ENCODE measurements around the gene CKAP2L. TPM values are rescaled to one million over a fixed set of nuclear protein-coding genes. Genes with fewer than 3 reads are reported as not detected.

CKAP2L gene
- total RNA-seq, 1 donor from 2014 or later = 2.5 TPM

DNA sequence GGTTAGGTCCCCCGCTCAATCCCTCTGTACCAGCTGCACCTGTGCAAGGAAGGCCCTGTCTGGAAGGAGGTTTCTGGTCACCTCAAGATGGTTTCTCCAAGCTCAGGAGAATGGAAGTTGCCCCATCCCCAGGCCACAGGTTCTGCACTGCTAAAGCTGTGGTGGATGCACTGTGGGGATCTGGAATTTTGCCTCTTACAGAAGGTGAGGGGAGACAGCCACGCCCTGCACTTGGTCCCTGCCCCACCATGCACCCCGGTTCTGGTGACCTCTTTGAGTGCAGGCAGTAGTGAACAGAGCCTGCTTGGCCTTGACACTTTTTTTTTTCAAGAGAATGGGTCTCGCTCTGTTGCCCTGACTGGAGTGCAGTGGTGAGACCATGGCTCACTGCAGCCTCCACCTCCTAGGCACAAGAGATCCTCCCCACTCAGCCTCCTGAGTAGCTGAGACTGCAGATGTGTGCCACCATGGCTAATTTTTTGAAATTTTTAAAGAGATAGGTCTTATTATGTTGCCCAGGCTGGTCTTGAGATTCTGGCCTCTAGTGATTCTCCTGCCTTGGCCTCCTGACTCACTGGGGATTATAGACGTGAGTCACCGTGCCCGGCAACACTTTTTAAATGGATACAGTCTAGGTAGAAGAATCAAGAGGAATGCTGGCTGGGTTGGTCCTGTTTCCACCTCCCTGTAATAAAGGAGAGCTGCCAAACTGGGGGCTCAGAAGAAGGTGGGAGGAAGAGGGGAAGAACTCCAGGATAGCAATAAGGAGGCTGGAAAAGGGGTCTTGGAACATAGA lies 49.4 kb downstream of the CKAP2L start:
- TF ChIP-seq CTCF (IDR thresholded peaks at IDR 0.05; ENCODE audit: insufficient read depth, low read length, poor library complexity, severe bottlenecking) = no peak
- no peak for DNase-seq (ENCODE audit: low read depth)
- no peaks in the 10 kb centered on the region for H3K27me3 ChIP-seq (ENCODE audit: control insufficient read depth, insufficient read depth, low read length)

GRCh38 chr2:112714331-112714730 lies 50.1 kb downstream of the CKAP2L start:
- no peak for DNase-seq (ENCODE audit: low read depth)
- H3K27me3 ChIP-seq (ENCODE audit: control insufficient read depth, insufficient read depth, low read length) = no peaks in the 10 kb centered on the region
- TF ChIP-seq CTCF (IDR thresholded peaks at IDR 0.05; ENCODE audit: insufficient read depth, low read length, poor library complexity, severe bottlenecking) = no peak
- no peaks in the 10 kb centered on the region for H3K36me3 ChIP-seq (ENCODE audit: control insufficient read depth, insufficient read depth, low read length)
- no peak overlapping the region for H3K4me3 ChIP-seq (ENCODE audit: low read depth, low read length)

More for the DNA sequence above, 49.4 kb downstream of the CKAP2L start:
- no peaks in the 10 kb centered on the region for H3K36me3 ChIP-seq (ENCODE audit: control insufficient read depth, insufficient read depth, low read length)
- no peak overlapping the region for H3K4me3 ChIP-seq (ENCODE audit: low read depth, low read length)

DNA sequence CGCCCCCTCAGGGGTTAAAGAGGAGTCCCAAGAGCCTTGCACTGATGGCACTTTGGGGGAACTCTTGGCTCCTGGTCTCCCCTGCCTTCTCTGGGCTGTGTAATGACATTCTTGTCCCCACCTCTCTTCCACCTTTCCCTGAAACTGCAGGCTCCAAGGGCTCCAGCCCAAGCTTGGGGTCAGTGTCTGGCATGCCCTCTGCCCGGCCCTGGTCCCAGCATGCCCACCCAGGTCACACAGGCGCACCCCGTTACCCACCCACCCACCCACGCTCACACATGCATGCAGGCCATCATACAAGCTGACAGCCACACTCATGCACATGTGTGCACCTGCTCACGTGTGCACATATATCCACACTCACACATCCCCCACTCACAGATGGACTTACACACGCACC lies 50.5 kb downstream of the CKAP2L start:
- Histone ChIP-seq H3K4me3 (ENCODE audit: low read depth, low read length) (no peak overlapping the region), H3K36me3 (ENCODE audit: control insufficient read depth, insufficient read depth, low read length) (no peaks in the 10 kb centered on the region), H3K27me3 (ENCODE audit: control insufficient read depth, insufficient read depth, low read length) (no peaks in the 10 kb centered on the region)
- no peak for TF ChIP-seq CTCF (IDR thresholded peaks at IDR 0.05; ENCODE audit: insufficient read depth, low read length, poor library complexity, severe bottlenecking)
- DNase-seq (ENCODE audit: low read depth) = no peak

DNA sequence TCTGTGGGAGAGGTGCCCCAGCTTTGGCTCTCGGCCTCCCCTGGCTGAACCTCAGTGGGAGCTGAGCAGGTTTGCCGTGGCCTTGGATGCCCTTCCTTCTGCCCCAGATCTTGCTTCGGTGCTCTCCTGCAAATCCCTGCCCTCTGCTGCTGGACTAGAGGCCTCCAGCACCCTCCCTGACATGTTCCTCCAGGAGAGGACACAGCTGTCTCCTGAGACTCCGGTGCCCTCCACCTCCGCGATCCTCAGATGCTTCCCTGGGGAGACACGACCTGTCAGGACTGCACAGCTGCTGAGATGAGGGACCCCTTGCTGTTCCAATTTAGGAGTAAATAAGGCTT lies 50.9 kb downstream of the CKAP2L start:
- no peaks in the 10 kb centered on the region for H3K36me3 ChIP-seq (ENCODE audit: control insufficient read depth, insufficient read depth, low read length)
- no peak for TF ChIP-seq CTCF (IDR thresholded peaks at IDR 0.05; ENCODE audit: insufficient read depth, low read length, poor library complexity, severe bottlenecking)
- no peak overlapping the region for H3K4me3 ChIP-seq (ENCODE audit: low read depth, low read length)
- no peaks in the 10 kb centered on the region for H3K27me3 ChIP-seq (ENCODE audit: control insufficient read depth, insufficient read depth, low read length)
- DNase-seq (ENCODE audit: low read depth) = no peak

GRCh38 chr2:112712903-112713584 lies 51.4 kb downstream of the CKAP2L start:
- Histone ChIP-seq H3K27me3 (ENCODE audit: control insufficient read depth, insufficient read depth, low read length) (no peaks in the 10 kb centered on the region), H3K36me3 (ENCODE audit: control insufficient read depth, insufficient read depth, low read length) (no peaks in the 10 kb centered on the region), H3K4me3 (ENCODE audit: low read depth, low read length) (no peak overlapping the region)
- no peak for TF ChIP-seq CTCF (IDR thresholded peaks at IDR 0.05; ENCODE audit: insufficient read depth, low read length, poor library complexity, severe bottlenecking)
- DNase-seq (ENCODE audit: low read depth) = no peak
